SK-MEL-5 (cell line): ENCODE results near the gene SPPL2C. TPM values are rescaled to one million over a fixed set of nuclear protein-coding genes. Genes with fewer than 3 reads are reported as not detected.

Source experiments
- DNase-seq: peaks from one replicate; pipeline ENCODE4 v3.0.0-alpha.2; 2016; ENCODE audit warnings: low read depth, low spot score
- in situ Hi-C: cut with HindIII; loops from 2 replicates; pipeline ENCODE4 v1.10.0; 2016; ENCODE audit warnings: low sequenced_read_pairs, high pct_unique_total_duplicates, low pct_unique_long_range_greater_than_20kb
- total RNA-seq: library from RNA; depleted of rRNA; stranded (reverse); fragments of >200 nt; shearing (Covaris generic); gene quantifications from 2 replicates; pipeline ENCODE4 v1.2.3, GENCODE V29; 2014

SPPL2C gene
- total RNA-seq, 1 experiment from 2014 or later = not detected

DNA sequence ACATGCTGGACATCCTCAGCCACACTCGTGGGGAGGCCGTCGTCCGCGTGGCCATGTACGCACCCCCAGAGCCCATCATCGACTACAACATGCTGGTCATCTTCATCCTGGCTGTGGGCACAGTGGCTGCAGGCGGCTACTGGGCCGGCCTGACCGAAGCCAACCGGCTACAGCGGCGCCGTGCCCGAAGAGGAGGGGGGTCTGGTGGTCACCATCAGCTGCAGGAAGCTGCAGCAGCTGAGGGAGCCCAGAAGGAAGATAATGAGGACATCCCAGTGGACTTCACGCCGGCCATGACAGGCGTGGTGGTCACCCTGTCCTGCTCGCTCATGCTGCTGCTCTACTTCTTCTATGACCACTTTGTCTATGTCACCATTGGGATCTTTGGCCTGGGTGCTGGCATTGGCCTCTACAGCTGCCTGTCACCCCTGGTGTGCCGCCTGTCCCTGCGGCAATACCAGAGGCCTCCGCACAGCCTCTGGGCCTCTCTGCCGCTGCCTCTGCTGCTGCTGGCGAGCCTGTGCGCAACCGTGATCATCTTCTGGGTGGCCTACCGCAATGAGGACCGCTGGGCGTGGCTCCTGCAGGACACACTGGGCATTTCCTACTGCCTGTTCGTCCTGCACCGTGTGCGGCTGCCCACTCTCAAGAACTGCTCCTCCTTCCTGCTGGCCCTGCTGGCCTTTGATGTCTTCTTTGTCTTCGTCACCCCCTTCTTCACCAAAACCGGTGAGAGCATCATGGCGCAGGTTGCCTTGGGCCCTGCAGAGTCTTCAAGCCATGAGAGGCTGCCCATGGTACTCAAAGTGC lies 900 bp downstream of the SPPL2C start:
- DNase-seq = no peak
- in situ Hi-C loops = no loop called here

DNA sequence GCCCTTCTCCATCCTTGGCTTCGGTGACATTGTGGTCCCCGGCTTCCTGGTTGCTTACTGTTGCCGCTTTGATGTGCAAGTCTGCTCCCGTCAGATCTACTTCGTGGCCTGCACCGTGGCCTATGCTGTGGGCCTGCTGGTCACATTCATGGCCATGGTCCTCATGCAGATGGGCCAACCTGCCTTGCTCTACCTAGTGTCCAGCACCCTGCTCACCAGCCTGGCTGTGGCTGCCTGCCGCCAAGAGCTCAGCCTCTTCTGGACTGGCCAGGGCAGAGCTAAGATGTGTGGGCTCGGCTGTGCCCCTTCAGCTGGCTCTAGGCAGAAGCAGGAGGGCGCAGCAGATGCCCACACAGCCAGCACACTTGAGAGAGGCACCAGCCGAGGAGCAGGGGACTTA lies 1.5 kb downstream of the SPPL2C start:
- in situ Hi-C loops = no loop called here
- DNase-seq = no peak

DNA sequence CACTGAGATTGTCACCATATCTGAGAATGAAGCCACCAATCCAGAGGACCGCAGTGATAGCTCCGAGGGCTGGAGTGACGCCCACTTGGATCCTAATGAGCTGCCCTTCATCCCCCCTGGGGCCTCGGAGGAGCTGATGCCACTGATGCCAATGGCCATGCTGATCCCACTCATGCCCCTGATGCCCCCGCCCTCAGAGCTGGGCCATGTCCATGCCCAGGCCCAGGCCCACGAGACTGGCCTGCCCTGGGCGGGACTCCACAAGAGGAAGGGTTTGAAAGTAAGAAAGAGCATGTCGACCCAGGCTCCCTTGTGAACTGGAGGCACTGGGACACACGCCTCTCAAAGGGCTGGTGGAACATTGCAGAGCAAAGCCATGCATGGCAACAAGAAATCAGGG lies 2.0 kb downstream of the SPPL2C start:
- in situ Hi-C loops = no loop called here
- no peak for DNase-seq

GRCh38 chr17:45847101-45847500 lies 2.4 kb downstream of the SPPL2C start:
- in situ Hi-C loops = no loop called here
- no peak for DNase-seq

DNA sequence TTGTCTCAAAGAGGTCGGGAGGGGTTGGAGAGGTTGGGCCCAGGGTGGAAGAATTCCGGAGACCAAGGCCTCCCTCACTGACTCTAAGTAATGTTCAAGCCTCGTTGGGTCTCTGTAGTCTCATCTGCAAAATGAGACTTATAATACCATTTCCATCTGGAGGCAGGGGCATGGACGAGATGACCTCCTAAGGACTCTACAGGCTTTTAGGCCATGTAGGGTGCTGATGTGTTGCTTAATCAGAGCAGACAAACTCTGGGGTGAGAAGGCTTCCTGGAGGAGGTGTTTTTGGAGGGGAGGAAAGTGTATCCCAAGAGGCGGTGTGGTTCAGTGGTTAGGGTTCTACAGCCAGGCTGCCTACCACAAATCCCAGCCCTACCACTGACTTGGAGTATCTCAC lies 3.1 kb downstream of the SPPL2C start:
- DNase-seq = no peak
- in situ Hi-C loops = no loop called here

DNA sequence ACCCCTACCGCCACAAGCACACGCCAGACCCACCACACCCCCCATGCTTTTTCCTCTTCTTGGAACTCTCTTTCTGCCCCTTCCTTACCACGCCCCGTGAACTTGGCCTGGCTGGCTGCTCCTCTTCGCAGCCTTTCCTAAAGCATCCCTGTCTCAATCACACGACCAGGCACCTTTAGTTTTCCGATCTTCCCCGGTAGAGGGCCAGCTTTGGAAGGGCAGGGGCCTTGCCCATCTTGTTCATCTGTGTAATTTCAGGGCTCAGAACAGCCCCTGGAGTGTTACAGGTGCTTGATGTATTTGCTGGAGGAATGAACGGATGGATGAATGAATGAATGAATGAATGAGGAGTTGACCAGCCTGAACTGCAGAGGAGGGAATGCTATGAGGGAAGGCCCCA lies 3.7 kb downstream of the SPPL2C start:
- in situ Hi-C loops = no loop called here
- DNase-seq = no peak

- no peak for DNase-seq
- in situ Hi-C loops = no loop called here
Measured at GRCh38 chr17:45848868-45849535, 4.3 kb downstream of the SPPL2C start.

GRCh38 chr17:45849536-45849990 lies 4.9 kb downstream of the SPPL2C start:
- in situ Hi-C loops = no loop called here

GRCh38 chr17:45850011-45850410 lies 5.3 kb downstream of the SPPL2C start:
- no peak for DNase-seq
- in situ Hi-C loops = loop anchor here (25.0 kb wide), 1 partner anchor 213 kb away; no protein-coding TSS in a partner anchor

More at GRCh38 chr17:45849536-45849990, 4.9 kb downstream of the SPPL2C start:
- no peak for DNase-seq

- DNase-seq = no peak
- in situ Hi-C loops = loop anchor here (25.0 kb wide), 1 partner anchor 213 kb away; no protein-coding TSS in a partner anchor
Measured at GRCh38 chr17:45850468-45850867, 5.8 kb downstream of the SPPL2C start.

- DNase-seq = no peak
- in situ Hi-C loops = loop anchor here (25.0 kb wide), 1 partner anchor 214 kb away; no protein-coding TSS in a partner anchor
Measured at GRCh38 chr17:45851022-45851421, 6.3 kb downstream of the SPPL2C start.

DNA sequence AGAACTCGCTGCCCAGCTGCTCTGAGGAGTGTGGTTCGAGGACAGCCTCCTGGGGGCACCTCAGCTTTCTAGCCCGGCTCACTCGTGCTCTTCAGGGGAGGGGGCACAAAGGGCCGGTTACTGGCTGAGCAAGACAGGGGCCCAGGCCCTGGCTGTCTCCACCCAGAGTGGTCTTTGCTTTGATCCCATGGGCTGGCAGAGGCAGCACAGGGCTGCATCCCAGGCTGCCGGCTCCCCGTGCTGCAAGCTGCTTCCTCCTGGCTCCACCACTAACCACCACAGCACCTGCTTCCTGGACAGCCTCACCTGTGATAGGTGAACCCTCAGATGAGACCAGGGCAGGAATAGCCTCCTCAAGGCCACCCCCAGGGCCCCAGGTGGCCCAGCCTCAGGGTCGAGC lies 6.8 kb downstream of the SPPL2C start:
- in situ Hi-C loops = loop anchor here (25.0 kb wide), 1 partner anchor 214 kb away; no protein-coding TSS in a partner anchor

DNA sequence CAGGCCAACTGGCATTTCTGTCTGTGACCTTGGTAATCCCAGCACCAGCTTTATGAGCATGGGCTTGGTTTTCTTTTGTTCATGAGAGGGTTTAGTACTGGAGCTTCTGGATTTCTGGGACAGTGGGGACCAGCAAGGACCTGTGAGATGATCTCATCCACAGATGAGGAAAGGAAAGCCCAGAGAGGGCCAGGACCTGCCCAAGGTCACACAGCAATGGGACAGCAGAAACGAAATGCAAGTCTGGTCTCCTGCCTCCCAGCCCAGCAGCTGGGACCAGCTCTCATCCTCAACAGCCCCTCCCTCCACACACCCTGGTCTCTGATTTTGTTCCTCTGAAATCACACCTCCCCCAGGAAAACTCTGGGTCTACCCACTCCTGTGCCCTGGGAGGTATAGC lies 7.2 kb downstream of the SPPL2C start:
- in situ Hi-C loops = loop anchor here (25.0 kb wide), 1 partner anchor 215 kb away; no protein-coding TSS in a partner anchor

More for the DNA sequence above, 6.8 kb downstream of the SPPL2C start:
- DNase-seq = no peak

DNA sequence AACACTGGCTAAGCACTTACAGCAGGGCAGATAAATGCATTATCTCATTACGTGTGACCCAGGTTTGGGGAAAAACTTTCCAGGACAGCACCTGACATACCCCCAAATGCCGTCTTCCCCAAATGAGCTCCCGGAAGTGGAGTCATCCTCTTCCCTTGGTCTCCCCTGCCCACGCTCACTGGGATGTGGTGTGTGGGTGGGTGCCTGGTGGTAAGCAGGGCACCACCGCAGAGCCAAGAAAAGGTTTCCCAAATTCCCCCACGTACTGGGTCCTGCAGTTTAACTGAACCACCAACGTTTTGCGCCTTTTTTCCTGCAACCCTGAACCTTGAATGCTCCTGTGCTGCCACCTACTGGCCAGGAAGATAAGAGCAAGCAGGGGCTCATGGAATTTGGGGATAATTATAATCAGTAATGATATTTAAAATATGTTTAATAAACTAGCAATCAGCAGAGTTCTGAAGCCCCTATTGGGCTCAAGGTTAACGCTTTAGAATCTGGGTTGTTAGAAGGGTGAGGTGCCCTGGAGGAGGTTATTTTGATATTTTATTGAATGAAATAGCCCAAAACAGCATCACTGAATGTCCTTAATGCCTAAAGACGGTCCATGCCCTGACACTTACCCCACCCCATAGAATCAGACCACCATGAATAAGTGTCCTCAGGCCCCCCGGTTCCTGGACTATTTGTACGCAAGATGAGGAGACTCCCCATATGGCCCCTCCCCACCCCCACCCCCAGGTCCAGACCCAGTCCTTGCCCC lies 8.0 kb downstream of the SPPL2C start:
- DNase-seq = peak; percentile 73
- in situ Hi-C loops = loop anchor here (25.0 kb wide), 1 partner anchor 215 kb away; no protein-coding TSS in a partner anchor

More for the DNA sequence above, 7.2 kb downstream of the SPPL2C start:
- no peak for DNase-seq

DNA sequence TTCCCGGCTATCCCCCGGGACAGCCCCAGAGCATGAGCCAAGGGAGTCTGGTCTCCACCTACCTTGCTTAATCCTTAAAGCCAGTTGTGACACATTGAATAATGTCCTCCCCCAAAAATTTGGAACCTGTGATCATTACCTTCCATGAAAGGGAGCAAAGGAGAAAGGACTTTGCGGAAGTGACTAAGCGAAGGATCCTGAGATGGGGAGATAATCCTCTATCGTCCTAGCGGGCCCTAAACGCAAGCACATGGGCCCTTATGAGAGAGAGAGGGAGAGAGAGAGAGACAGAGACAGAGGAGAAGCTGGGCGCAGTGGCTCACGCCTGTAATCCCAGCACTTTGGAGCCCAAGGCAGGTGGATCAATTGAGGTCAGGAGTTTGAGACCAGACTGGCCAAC lies 9.5 kb downstream of the SPPL2C start:
- DNase-seq = no peak

DNA sequence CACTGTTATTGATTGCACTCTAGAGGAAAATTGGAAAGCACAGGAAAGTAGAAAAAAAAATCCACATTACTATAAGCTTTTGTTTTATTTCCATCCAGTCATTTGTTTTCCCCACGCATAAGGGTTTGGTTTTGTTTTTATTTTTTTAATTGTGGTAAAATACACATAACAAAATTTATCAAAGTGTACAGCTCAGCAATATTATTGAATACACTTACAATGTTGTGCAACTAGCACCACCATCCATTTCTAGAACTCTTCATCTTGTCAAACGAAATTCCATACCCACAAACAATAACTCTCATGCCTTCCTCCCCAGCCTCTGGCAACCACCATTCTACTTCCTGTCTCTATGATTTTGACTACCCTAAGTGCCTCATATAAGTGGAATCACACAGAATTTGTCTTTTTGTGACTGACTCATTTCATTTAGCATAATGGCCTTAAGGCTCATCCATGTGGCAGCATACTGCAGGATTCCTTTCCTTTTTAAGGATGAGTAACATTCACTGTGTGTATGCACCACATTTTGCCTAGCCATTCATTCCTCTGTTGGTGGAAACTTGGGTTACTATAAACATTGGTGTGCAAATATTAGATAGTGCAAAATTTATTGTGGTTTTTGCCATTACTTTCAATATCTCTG lies 11.1 kb downstream of the SPPL2C start:
- in situ Hi-C loops = loop anchor here (25.0 kb wide), 1 partner anchor 219 kb away; no protein-coding TSS in a partner anchor
- peak; percentile 48 for DNase-seq

More for the DNA sequence above, 9.5 kb downstream of the SPPL2C start:
- in situ Hi-C loops = loop anchor here (25.0 kb wide), 1 partner anchor 217 kb away; no protein-coding TSS in a partner anchor
